Inflammatory macrophage treated with lipopolysaccharide for 4 hours (primary cell): ENCODE data around the gene GDA.

Experiments
- DNase-seq: peaks from one replicate; pipeline ENCODE4 v3.0.0-alpha.2; 2020

GDA gene

GRCh38 chr9:72149231-72149975 is at the start of gene GDA:
TSS of gene GDA (plus strand) at chr9:72149440. CDS start at chr9:72149560, 120 bp downstream.
- no peak for DNase-seq

DNA sequence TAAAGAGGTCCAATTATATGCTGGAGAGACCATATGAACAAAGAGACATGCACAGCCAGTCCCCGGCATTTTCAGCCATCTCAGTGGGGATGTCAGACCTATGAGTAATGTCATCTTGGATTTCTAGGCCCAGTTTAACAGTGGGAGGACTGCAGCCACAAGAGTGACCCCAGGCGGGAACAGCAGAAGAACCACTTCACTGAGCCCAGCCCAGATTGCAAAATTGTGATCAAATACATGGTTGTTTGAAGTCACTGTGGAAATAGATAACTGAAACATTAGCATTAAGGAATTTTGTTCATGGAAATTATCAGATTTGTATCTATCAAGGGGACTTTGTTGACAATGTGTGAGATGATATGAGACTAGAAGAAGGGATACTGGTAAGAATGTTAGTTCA is 46.7 kb upstream of the GDA start:
- DNase-seq = no peak

GRCh38 chr9:72113056-72113455 is 36.2 kb upstream of the GDA start:
- DNase-seq = no peak

DNA sequence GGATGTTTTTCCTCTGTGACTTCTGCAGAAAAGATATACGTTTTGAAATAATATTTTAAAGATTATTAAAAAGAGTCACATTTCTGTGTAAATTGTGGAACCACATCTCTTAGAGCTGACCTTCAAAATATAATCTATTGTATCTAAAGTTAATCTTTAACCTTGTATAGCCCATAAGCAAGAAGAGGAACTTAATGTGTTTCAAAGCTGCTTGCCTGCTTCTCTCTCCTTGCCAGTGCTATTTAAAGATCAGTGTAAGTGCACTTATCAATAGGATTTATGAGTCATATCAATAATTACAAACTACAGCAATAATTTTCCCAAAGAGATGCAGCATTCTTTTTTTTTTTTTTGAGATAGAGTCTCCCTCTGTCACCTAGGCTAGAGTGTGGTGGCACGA is 29.4 kb upstream of the GDA start:
- no peak for DNase-seq

DNA sequence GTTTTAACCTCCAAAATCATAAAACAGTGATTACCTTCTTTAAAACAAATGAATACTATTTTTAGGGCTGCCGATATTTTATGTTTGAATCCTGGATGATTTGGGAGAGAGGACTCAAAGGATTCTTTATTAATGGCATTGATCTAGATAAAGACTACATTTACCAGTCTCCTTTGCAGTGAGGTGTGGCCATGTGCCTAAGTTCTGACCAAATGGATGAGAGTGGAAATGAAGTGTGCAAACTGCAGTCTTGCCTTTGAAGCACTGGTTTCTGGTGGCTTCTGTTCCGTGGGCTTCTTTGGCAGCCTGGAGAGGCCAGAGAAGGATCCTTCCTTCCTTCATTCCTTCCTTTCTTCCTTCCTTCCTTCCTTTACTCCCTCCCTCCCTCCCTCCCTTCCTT is 24.3 kb upstream of the GDA start:
- no peak for DNase-seq

DNA sequence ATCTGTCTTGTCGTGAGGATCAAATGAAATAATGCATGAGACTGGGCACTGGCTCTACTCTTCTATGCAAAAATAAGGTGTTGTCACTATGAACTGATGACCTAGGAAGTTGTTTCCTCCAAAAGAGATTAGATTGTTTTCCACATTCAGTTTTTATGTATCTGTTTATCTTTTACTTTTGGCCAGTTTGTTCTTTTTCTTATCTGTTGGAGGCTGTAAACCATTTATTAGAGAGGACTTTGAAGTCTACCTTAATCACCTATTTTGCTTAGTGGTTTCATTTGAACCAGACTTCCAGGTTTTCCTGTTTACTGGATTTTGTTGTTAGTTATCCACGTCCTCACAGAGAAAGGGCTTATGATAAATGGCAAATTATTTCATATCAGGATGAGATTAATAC is 21.5 kb upstream of the GDA start:
- DNase-seq = no peak

GRCh38 chr9:72128526-72128925 is 20.7 kb upstream of the GDA start:
- no peak for DNase-seq

DNA sequence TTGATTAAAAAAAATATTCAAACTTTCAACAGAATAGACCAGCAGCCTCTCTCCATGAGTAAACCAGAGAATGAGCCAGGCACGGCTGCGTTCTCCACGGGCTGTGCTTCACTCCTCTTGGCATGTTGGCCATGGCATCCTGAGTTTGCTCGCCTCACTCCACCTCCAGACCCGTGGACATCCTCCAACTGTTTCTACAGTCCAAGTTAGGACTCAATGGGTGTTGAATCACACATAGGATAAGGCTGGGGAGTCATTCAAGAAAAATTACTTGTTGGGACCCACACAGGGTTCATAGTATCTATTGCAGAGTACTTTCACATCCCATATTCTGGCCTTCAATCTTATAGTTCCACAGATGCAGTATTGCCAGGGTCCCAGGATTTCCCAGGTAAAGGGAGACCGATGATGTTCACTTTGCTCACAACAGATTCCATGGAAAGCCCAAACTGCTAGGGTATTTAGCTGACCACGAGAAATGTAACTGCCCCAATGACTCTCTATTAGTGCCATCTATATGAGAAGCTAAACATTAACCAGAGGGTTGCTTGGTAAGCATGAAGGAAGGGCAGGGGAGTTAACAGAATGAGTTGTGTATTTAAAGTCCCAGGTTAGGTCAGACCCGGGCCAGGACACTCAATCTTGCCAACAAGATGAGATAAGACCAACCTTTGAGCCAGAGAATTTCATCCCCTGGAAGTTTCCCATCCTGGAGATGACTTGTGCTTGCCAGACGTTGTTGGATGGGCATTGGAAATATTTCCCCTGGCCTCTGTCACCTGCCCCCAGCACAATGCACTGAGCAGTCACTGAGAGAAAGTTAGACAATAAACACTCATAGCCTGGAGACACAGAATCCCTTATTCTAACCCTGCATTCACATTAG is 19.7 kb upstream of the GDA start:
- no peak for DNase-seq

DNA sequence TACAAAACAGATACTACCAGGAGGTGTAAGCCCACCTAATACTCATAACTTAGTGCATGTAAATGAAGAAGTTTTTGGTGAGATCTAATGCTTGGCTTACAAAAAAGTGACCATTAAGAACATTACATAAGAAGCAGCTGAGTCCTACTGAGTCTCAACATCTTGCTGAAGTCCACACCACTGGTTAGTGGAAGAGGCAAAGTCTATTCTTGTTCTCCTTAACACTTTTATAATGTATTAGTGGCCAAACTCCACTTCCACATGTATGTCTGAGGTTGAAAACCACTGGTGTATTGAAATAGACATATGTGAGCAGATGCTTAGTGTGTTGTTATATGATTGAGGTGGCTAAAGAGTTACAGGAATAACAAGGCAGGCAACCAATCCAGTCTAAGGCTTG is 18.9 kb upstream of the GDA start:
- DNase-seq = no peak

GRCh38 chr9:72131206-72131605 is 18.0 kb upstream of the GDA start:
- DNase-seq = no peak

GRCh38 chr9:72132052-72132451 is 17.2 kb upstream of the GDA start:
- DNase-seq = no peak

DNA sequence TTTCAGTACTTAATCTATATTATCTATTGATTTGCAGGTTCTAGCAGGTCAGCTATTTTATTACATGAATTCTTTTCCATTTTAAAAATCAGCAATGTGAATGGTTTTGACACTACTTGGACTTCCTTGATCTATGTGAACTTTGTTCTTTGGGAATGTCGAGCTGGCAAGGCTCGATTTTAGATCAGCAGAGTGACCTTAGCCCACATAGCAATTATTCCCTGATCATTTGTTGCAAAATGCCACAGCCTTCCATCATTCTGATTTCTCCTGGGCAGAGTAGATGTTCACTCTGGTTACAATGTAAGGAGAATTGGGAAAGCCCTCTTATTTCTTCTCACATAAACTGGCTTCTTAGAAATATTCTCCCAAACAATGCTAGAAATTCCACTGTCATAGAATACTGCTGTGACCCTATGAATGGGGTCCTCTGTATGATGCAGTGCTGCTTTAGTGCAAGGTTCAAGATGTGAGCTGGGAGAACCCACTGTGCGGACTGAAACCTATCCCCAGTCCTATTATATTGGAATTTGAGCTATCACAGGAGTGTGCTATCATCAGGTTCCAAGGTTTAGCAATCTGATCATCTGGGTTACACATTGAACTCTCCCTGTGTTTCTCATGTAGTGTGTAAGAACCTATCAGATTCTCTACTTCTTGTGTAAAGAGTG is 15.7 kb upstream of the GDA start:
- DNase-seq = no peak

GRCh38 chr9:72134801-72135200 is 14.4 kb upstream of the GDA start:
- DNase-seq = no peak

DNA sequence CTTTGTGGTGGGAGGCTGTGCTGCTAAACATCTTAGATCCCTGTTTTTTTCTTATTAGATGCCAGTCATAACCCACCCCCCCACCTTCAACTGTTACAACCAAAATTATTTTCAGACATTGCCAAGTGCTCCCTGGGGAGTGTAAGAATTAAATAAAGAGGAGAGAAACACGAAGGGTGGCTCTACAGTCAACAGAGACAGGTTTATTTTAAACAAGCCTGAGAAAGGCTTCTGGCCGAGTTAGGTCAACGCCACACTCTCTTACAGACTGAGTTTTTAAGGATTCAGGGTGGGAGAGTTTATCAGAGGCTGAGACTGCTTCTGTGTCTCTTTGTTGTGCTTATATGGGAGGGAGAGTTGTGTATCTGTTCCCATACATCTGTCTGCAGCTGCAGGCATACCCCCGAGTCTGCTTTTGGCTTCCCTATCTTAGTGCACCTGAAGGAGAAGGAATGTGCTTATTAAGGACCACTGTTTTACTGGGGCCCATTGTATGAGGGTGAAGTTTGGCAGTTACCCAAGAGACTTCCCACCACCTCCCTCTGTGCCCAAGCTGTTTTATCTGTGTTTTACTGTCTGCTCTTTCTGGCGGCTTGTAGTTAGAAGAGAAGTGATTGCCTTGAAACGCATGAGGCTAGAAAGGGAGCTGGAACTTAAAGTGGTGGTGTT is 11.4 kb upstream of the GDA start:
- DNase-seq = no peak

DNA sequence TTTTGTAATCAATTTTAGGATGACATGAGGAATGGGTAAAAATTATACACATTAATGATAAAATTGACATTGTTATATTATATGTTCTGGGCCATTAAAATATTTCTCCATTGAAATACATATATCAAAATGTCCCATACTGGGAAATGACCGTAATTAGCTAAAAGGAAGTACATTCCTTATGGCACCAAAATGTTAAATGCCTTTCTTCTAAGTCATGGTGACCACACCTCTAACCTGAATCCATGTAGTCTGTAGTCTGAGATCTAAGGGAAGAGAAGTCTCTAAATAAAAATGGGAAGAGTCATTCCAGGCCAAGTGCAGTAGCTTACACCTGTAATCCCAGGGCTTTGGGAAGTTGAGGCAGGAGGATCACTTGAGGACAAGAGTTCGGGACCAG is 10.0 kb upstream of the GDA start:
- no peak for DNase-seq

DNA sequence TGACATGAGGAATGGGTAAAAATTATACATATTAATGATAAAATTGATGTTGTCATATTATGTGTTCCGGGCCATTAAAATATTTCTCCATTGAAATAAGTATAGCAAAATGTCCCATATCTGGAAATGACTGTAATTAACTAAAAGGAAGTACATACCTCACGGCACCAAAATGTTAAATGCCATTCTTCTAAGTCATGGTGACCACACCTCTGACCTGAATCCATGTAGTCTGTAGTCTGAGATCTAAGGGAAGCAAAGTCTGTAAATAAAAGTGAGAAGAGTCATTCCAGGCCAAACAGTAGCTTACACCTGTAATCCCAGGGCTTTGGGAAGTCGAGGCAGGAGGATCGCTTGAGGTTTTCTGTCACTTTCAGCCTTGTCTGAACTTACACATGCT is 8.7 kb upstream of the GDA start:
- DNase-seq = no peak

- DNase-seq = no peak
Measured at GRCh38 chr9:72141484-72141883, 7.8 kb upstream of the GDA start.

- DNase-seq = no peak
Measured at GRCh38 chr9:72144756-72145492, 4.3 kb upstream of the GDA start.

DNA sequence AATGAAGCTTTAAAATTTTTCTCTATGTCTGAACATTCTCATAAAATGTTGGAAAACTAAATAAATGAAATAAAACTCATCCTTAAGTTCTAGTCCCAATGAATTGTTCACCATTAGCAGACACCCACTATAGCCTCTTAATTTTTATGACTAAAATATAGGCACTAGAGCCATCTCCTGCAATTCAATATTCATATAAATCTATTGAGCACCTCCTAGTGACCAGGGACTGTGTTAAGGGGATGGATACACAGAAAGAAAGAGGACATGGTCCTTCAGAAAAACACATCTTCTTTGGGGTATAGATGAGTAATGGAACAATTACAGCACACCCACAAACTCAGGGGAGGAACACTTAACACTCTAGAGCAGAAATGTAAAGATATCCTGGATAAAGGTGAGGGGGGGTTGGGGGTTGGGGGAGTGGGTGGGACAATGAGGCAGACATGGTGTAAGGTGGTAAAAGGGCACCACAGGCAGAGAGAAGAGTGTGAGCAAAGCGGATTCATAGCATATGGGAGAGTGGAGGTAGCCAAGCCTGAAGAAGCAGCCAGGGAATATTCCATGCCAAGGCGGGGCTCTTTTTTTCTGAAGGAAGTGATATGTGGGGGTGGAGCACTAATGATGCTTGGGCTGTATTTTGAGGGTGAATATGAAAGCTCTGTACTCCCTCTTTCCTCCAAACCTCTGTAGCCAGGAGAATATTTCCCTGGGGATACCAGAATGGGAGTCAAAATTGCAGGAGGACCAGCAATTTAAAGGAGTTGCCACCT is 3.3 kb upstream of the GDA start:
- no peak for DNase-seq

DNA sequence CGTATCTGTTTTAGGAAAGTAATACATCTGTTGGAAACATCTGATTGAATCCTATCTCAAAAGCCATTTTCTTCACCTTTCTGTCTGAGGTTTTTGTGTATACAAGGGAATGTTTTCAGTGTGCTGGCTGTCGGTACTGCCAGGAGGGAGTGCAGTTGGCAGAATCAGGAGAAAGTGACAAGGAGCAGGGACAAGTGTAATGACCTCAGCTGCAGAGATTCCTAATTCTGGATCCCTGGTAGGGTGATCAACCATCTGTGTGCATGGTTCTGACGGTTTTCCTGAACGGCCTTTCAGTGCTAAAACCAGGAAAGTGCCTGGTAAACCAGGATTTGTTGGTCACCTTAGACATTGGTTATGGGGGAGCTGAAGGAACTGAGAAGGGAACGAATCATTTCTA is 1.6 kb upstream of the GDA start:
- no peak for DNase-seq

DNA sequence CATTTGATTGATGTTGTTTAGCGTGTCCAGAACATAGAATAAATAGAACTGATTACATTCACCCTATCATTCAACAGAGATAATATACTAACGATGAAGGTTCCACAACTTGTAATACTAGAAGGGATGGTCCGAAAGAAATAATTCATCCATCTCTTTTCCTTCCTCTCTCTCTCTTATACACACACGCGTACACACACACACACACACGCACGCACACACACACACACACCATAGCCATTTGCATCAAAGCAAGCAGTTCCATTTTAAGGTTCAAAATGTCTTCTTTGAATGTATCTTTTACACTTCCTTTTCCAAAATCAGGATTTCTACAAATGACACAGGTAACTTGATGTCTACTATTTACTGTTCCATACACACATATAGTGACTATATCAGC is 887 bp downstream of the GDA start:
- DNase-seq = no peak

DNA sequence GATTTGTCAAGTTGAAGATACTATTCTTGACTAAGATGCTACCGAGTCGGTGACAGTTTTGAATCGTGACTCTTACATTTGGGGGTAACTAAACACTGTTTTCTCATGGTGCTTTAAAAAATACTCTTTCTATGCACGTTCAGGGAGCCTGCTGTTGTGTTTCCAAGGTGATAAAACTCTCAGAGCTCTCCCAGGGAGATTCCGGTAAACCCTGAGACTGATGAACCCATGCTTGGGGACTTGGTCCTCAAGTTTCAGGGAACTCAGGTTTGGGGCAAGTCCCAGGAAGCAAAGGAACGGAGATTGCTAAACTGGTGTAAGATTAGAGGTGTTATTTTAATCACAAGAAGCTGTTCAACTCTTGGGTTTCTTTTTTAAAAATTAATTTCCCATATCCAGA is 1.4 kb downstream of the GDA start:
- DNase-seq = no peak
